Natural killer cell treated with Interleukin-12 subunit alpha and Interleukin-12 subunit beta and Interleukin-15 and Interleukin-18, amount 100 ng/mL, for 72 hours (primary cell): ENCODE measurements around the gene ELOA. TPM values are rescaled to one million over a fixed set of nuclear protein-coding genes. Genes with fewer than 3 reads are reported as not detected.

ENCODE experiments used
- ATAC-seq, 2 donors: fragments of 150-1000 bp; cut with Tn5 transposase in 1 of 2; sonication (Bioruptor Pico), chemical (Tn5 transposase) in 1 of 2; 2 replicates each; pipeline ENCODE4 v1.10.0; 2021
- DNase-seq: peaks from one replicate; pipeline ENCODE4 v3.0.0; 2022; ENCODE audit warnings: low spot score
- H3K27ac Mint-ChIP-seq, 2 donors: 1 replicate in 1 of 2; 2 replicates in 1 of 2; pipeline ENCODE4 v1.8.0; 2022; ENCODE audit warnings: mixed read lengths in 2 of 2, mild to moderate bottlenecking in 1 of 2, moderate library complexity in 1 of 2
- H3K27me3 Mint-ChIP-seq, 2 donors: 1 replicate in 1 of 2; 2 replicates in 1 of 2; pipeline ENCODE4 v1.8.0; 2022; ENCODE audit warnings: mixed read lengths in 2 of 2
- H3K36me3 Mint-ChIP-seq: one replicate; pipeline ENCODE4 v1.8.0; 2022; ENCODE audit warnings: mixed read lengths
- H3K4me1 Mint-ChIP-seq, 2 donors: 1 replicate in 1 of 2; 2 replicates in 1 of 2; pipeline ENCODE4 v1.8.0; 2022; ENCODE audit warnings: low read depth in 2 of 2, mixed read lengths in 2 of 2, mild to moderate bottlenecking in 1 of 2
- H3K4me3 Mint-ChIP-seq: one replicate; pipeline ENCODE4 v1.8.0; 2022; ENCODE audit warnings: mixed read lengths
- H3K9me3 Mint-ChIP-seq: 2 replicates; pipeline ENCODE4 v1.8.0; 2022; ENCODE audit warnings: mixed read lengths
- total RNA-seq, 2 donors: library from RNA; stranded (reverse); gene quantifications; one replicate each; pipeline ENCODE4 v1.2.3, GENCODE V29; 2022

Gene ELOA, protein sequence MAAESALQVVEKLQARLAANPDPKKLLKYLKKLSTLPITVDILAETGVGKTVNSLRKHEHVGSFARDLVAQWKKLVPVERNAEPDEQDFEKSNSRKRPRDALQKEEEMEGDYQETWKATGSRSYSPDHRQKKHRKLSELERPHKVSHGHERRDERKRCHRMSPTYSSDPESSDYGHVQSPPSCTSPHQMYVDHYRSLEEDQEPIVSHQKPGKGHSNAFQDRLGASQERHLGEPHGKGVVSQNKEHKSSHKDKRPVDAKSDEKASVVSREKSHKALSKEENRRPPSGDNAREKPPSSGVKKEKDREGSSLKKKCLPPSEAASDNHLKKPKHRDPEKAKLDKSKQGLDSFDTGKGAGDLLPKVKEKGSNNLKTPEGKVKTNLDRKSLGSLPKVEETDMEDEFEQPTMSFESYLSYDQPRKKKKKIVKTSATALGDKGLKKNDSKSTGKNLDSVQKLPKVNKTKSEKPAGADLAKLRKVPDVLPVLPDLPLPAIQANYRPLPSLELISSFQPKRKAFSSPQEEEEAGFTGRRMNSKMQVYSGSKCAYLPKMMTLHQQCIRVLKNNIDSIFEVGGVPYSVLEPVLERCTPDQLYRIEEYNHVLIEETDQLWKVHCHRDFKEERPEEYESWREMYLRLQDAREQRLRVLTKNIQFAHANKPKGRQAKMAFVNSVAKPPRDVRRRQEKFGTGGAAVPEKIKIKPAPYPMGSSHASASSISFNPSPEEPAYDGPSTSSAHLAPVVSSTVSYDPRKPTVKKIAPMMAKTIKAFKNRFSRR
- 10 to 100 TPM; 74.7 to 84.5 TPM for total RNA-seq

DNA sequence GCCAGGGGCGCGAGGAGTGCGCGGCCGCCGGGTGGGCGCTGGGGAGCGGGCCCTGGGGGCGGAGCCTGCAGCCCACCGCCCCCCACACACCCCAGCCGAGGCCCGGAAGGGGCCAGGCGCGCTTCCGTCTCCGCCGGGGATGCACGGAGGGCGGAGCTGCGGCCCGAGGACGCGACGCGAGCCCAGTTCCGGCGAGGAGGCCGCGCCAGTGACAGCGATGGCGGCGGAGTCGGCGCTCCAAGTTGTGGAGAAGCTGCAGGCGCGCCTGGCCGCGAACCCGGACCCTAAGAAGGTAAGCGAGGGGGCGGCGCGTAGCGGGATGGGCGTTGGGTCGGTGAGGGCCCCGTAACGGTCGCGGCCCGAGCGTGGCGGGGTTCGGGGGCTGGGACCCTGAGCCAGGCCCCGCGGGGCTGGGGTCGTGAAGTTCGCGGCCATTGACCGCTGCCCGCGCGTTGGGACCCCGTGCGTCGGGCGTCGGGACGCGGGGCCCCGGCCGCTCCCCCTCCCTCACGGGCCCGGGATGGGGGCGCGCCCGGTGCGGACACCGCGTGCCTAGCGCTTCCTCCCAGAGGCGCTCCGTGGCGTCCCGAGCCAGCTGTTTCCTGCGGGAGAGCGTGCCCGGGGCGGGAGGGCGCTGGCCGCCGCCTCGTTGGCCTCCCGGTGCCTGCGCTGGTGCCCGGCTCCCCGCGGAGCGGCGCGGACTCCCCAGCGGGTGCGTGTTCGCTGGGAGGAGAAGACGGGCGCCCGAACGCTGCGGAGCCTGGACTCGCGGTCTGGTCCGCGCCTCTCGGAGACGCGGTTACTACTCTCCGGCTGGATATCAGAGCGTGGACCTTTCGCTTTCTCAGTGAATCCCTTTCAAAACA, at the start of gene ELOA:
Gene ELOA (plus strand): TSS at position 185 of the 866 bp plus-strand sequence. CDS start 33 bp downstream, at position 218.
- peak within 1 kb of the TSS; percentile 94 for H3K4me3 Mint-ChIP-seq
- peak; percentile 85 for DNase-seq
- peaks cover 48 to 50% of the 10 kb centered on the region in 2 donors for H3K4me1 Mint-ChIP-seq
- no peaks in the 10 kb centered on the region for H3K9me3 Mint-ChIP-seq
- peak; percentile 97 for ATAC-seq
- peaks cover 13% of the 10 kb centered on the region for H3K36me3 Mint-ChIP-seq
- peak within 1 kb of the TSS; percentile 86 to 89 for H3K27ac Mint-ChIP-seq
- no peaks in the 10 kb centered on the region for H3K27me3 Mint-ChIP-seq

GRCh38 chr1:23693599-23693998, 49.7 kb upstream of the ELOA start:
- Mint-ChIP-seq H3K36me3 (peaks cover 57% of the 10 kb centered on the region), H3K27ac (peak overlapping the region; percentile 92 to 95), H3K4me3 (peak overlapping the region; percentile 91), H3K27me3 (no peaks in the 10 kb centered on the region), H3K9me3 (no peaks in the 10 kb centered on the region), H3K4me1 (peaks cover 47 to 51% of the 10 kb centered on the region in 2 donors)
- ATAC-seq: no peak
- DNase-seq: no peak

- Mint-ChIP-seq H3K4me3 (peak overlapping the region; percentile 91), H3K9me3 (no peaks in the 10 kb centered on the region), H3K27me3 (no peaks in the 10 kb centered on the region), H3K27ac (peak overlapping the region; percentile 92 to 95), H3K4me1 (peaks cover 51 to 54% of the 10 kb centered on the region in 2 donors), H3K36me3 (peaks cover 58% of the 10 kb centered on the region)
- ATAC-seq: no peak
- no peak for DNase-seq
These were observed 48.9 kb upstream of the ELOA start for GRCh38 chr1:23694371-23694770.

DNA sequence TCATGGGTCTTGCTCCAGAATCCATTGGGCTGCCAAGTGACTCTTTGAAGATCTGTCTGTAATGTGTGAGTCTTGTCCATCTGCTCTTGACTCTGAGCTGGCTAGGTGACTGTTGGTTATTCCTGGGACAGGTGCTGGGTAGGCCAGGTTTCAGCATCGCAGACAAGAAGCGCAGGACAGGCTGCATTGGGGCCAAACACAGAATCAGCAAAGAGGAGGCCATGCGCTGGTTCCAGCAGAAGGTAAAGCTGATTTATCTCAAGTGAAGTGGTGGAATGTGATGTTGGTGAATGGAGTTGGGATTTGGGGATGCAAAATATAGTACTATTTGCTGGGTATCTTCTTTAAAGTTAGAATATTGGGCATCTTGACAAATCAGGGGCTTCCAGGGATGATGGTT, 47.6 kb upstream of the ELOA start:
- ATAC-seq (no peak), DNase-seq (no peak)
- H3K27me3 Mint-ChIP-seq: no peaks in the 10 kb centered on the region
- H3K4me1 Mint-ChIP-seq: peaks cover 59 to 63% of the 10 kb centered on the region in 2 donors
- peaks cover 67% of the 10 kb centered on the region for H3K36me3 Mint-ChIP-seq
- no peaks in the 10 kb centered on the region for H3K9me3 Mint-ChIP-seq
- H3K4me3 Mint-ChIP-seq: peak overlapping the region; percentile 91
- peak overlapping the region; percentile 92 to 95 for H3K27ac Mint-ChIP-seq

- peak overlapping the region; percentile 92 to 95 for H3K27ac Mint-ChIP-seq
These were observed 46.8 kb upstream of the ELOA start for GRCh38 chr1:23696335-23696989.

GRCh38 chr1:23698466-23698865, 44.8 kb upstream of the ELOA start:
- no peaks in the 10 kb centered on the region for H3K9me3 Mint-ChIP-seq
- ATAC-seq: no peak
- no peak overlapping the region for H3K4me3 Mint-ChIP-seq
- peaks cover 54% of the 10 kb centered on the region for H3K36me3 Mint-ChIP-seq
- H3K27me3 Mint-ChIP-seq: no peaks in the 10 kb centered on the region
- DNase-seq: no peak
- H3K27ac Mint-ChIP-seq: peak overlapping the region in 1 of 2 donors; percentile 48
- H3K4me1 Mint-ChIP-seq: peaks cover 48 to 49% of the 10 kb centered on the region in 2 donors

More at GRCh38 chr1:23696335-23696989, 46.8 kb upstream of the ELOA start:
- H3K36me3 Mint-ChIP-seq: peaks cover 68% of the 10 kb centered on the region
- no peaks in the 10 kb centered on the region for H3K27me3 Mint-ChIP-seq
- peak overlapping the region; percentile 91 for H3K4me3 Mint-ChIP-seq
- DNase-seq: no peak
- H3K9me3 Mint-ChIP-seq: no peaks in the 10 kb centered on the region
- no peak for ATAC-seq
- peaks cover 60 to 64% of the 10 kb centered on the region in 2 donors for H3K4me1 Mint-ChIP-seq

DNA sequence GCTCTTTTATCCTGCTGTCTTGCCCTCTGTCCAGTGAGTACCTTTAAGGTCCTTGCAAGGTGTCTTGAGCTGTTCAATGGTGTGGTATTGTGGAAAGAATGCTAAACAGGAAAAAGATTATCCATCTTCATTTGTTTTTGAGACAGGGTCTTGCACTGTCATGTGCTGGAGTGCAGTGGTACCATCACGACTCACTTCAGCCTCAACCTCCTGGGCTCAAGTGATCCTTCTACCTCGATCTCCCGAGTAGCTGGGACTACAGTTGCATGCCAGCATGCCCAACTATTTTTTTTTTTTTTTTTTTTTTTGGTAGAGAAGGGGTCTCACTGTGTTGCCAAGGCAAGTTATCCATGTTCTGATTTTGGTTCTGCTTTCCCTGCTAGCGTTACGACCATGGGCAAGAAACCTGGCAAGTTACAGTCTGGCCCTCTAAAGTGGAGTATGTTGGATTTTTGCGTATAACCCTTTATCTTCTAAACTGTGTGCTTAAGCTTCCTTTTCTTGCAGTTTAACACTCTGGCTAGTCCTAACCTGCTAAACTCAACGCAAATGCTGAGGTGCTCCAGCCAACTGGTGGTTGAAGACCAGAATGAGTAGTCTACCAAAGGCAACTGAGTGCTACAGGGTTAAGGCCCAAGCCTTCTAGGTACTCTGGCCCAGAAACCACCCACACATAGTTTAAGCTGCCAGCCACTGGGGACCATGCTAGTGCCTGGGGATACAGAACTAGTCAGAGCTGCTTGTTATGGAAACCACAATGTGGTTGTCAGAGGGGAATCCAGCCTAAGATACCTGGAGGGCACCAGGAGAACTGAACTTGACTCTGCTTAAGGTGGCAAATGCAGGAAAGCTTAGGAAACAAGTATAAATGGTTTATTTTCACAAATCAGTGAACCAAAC, 43.7 kb upstream of the ELOA start:
- peaks cover 39 to 42% of the 10 kb centered on the region in 2 donors for H3K4me1 Mint-ChIP-seq
- peaks cover 44% of the 10 kb centered on the region for H3K36me3 Mint-ChIP-seq

GRCh38 chr1:23701310-23701709, 42.0 kb upstream of the ELOA start:
- H3K27ac Mint-ChIP-seq: no peak overlapping the region

More for the DNA sequence above, 43.7 kb upstream of the ELOA start:
- H3K27ac Mint-ChIP-seq: peak overlapping the region; percentile 36 to 75
- peak; percentile 65 to 77 for ATAC-seq
- DNase-seq: no peak
- no peaks in the 10 kb centered on the region for H3K27me3 Mint-ChIP-seq
- no peaks in the 10 kb centered on the region for H3K9me3 Mint-ChIP-seq
- peak overlapping the region; percentile 39 for H3K4me3 Mint-ChIP-seq

GRCh38 chr1:23701996-23702395, 41.3 kb upstream of the ELOA start:
- no peak overlapping the region for H3K4me3 Mint-ChIP-seq
- ATAC-seq: no peak
- H3K27ac Mint-ChIP-seq: no peak overlapping the region
- DNase-seq: no peak
- H3K36me3 Mint-ChIP-seq: peaks cover 21% of the 10 kb centered on the region
- peaks cover 16 to 21% of the 10 kb centered on the region in 2 donors for H3K4me1 Mint-ChIP-seq
- H3K27me3 Mint-ChIP-seq: no peaks in the 10 kb centered on the region
- H3K9me3 Mint-ChIP-seq: no peaks in the 10 kb centered on the region

More at GRCh38 chr1:23701310-23701709, 42.0 kb upstream of the ELOA start:
- Mint-ChIP-seq H3K36me3 (peaks cover 26% of the 10 kb centered on the region), H3K4me1 (peaks cover 21 to 25% of the 10 kb centered on the region in 2 donors), H3K4me3 (no peak overlapping the region), H3K27me3 (no peaks in the 10 kb centered on the region), H3K9me3 (no peaks in the 10 kb centered on the region)
- ATAC-seq (no peak), DNase-seq (no peak)

DNA sequence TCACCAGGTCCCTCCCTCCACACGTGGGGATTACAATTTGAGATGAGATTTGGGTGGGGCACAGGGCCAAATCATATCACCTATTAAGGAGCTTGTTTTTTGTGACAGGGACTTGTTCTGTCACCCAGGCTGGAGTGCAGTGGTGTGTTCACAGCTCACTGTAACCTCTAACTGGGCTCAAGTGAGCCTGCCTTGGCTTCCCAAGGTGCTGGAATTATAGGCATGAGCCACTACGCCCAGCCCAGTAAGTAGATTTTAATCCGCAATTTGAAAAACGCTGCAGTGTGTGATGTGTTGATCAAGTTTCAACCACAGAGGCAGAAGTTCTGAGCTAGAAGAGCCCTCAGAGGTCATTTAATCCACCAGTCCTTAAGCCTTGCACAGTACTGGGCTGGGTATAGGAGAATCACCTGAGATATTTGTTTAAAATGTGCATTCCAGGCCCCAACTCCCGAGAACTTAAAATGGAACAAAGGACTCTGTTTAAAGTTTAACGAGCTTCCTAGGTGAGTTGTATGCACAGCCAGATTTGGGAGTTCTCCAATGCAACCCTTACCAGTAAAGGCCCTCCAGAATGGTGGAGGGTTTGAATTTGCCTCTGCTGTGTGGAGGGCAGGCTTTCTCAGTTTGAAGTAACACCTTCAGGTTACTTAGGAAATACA, 38.3 kb upstream of the ELOA start:
- H3K4me3 Mint-ChIP-seq: no peak overlapping the region
- no peaks in the 10 kb centered on the region for H3K9me3 Mint-ChIP-seq
- ATAC-seq: no peak
- peaks cover 6% of the 10 kb centered on the region for H3K36me3 Mint-ChIP-seq
- H3K27me3 Mint-ChIP-seq: no peaks in the 10 kb centered on the region
- H3K4me1 Mint-ChIP-seq: peaks cover 20 to 23% of the 10 kb centered on the region in 2 donors
- H3K27ac Mint-ChIP-seq: no peak overlapping the region
- DNase-seq: no peak

- Mint-ChIP-seq H3K27me3 (no peaks in the 10 kb centered on the region), H3K4me3 (no peak overlapping the region), H3K36me3 (no peaks in the 10 kb centered on the region), H3K4me1 (peaks cover 15 to 22% of the 10 kb centered on the region in 2 donors), H3K9me3 (no peaks in the 10 kb centered on the region), H3K27ac (peak overlapping the region; percentile 20 to 67)
- no peak for DNase-seq
- ATAC-seq: no peak
These were observed 34.0 kb upstream of the ELOA start for GRCh38 chr1:23709229-23709628.

GRCh38 chr1:23718482-23718881, 24.8 kb upstream of the ELOA start:
- ATAC-seq (no peak), DNase-seq (no peak)
- peak overlapping the region; percentile 92 to 93 for H3K27ac Mint-ChIP-seq
- H3K27me3 Mint-ChIP-seq: no peaks in the 10 kb centered on the region
- peaks cover 40 to 43% of the 10 kb centered on the region in 2 donors for H3K4me1 Mint-ChIP-seq
- no peaks in the 10 kb centered on the region for H3K36me3 Mint-ChIP-seq
- H3K4me3 Mint-ChIP-seq: peak overlapping the region; percentile 85
- no peaks in the 10 kb centered on the region for H3K9me3 Mint-ChIP-seq
